ENCODE results near the gene IFIT2.

Gene IFIT2

DNA sequence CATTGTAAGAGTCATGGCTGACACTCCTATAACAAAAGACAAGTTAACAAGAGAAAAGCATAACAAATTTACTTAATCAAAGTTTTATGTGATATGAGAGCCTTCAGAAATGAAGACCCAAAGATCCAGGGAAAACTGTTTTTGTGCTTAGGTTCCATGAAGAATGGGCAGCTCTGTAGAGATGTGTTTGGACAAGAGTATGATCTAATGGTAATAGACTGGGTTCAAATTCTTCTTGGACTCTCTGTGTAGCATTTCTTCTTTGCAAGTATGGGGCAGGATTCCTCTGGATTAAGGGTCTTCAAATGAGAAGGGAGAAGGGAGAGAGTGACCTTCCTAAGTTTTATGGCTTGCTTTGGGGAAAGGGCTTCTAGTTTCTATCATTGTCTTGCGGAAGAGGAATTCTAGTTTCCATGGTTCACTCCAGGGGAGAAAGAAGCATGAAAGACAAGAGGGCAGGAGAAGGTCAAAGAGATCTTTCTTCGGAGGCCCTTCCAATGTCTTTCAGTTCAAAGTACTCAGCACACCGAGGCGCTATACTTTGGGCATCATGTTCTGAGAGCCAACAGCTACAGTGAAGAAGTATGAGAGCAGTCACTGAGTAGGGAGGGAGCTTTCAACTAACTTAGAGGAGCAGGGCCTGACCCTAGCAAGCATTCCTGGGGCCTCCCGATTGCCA is 41.4 kb downstream of the IFIT2 start:
- no peak for DNase-seq
- Histone ChIP-seq H3K27me3 (ENCODE audit: insufficient read depth, low read depth, severe bottlenecking) (no peaks in the 10 kb centered on the region), H3K36me3 (no peaks in the 10 kb centered on the region), H3K4me3 (ENCODE audit: low read depth, low read length) (no peak overlapping the region), H3K27ac (no peak overlapping the region), H3K9me3 (ENCODE audit: severe bottlenecking) (no peaks in the 10 kb centered on the region)
- no peak for TF ChIP-seq CTCF (IDR thresholded peaks at IDR 0.05; ENCODE audit: low read depth, low read length)

GRCh38 chr10:89344156-89344555 is 42.3 kb downstream of the IFIT2 start:
- Histone ChIP-seq H3K27me3 (ENCODE audit: insufficient read depth, low read depth, severe bottlenecking) (no peaks in the 10 kb centered on the region), H3K4me3 (ENCODE audit: low read depth, low read length) (no peak overlapping the region), H3K9me3 (ENCODE audit: severe bottlenecking) (no peaks in the 10 kb centered on the region), H3K36me3 (no peaks in the 10 kb centered on the region), H3K27ac (no peak overlapping the region)
- no peak for DNase-seq
- no peak for TF ChIP-seq CTCF (IDR thresholded peaks at IDR 0.05; ENCODE audit: low read depth, low read length)

- Histone ChIP-seq H3K4me3 (ENCODE audit: low read depth, low read length) (no peak overlapping the region), H3K27ac (no peak overlapping the region), H3K36me3 (no peaks in the 10 kb centered on the region), H3K9me3 (ENCODE audit: severe bottlenecking) (no peaks in the 10 kb centered on the region), H3K27me3 (ENCODE audit: insufficient read depth, low read depth, severe bottlenecking) (no peaks in the 10 kb centered on the region)
- DNase-seq = no peak
- no peak for TF ChIP-seq CTCF (IDR thresholded peaks at IDR 0.05; ENCODE audit: low read depth, low read length)
These were observed 43.6 kb downstream of the IFIT2 start for GRCh38 chr10:89345367-89346000.

GRCh38 chr10:89346405-89347254 is 44.8 kb downstream of the IFIT2 start:
- H3K9me3 ChIP-seq (ENCODE audit: severe bottlenecking) = no peaks in the 10 kb centered on the region
- H3K27ac ChIP-seq = no peak overlapping the region
- no peaks in the 10 kb centered on the region for H3K27me3 ChIP-seq (ENCODE audit: insufficient read depth, low read depth, severe bottlenecking)
- H3K36me3 ChIP-seq = no peaks in the 10 kb centered on the region
- no peak overlapping the region for H3K4me3 ChIP-seq (ENCODE audit: low read depth, low read length)
- no peak for TF ChIP-seq CTCF (IDR thresholded peaks at IDR 0.05; ENCODE audit: low read depth, low read length)
- DNase-seq = no peak

GRCh38 chr10:89347701-89348457 is 46.0 kb downstream of the IFIT2 start:
- Histone ChIP-seq H3K27me3 (ENCODE audit: insufficient read depth, low read depth, severe bottlenecking) (no peaks in the 10 kb centered on the region), H3K36me3 (no peaks in the 10 kb centered on the region), H3K4me3 (ENCODE audit: low read depth, low read length) (no peak overlapping the region), H3K27ac (no peak overlapping the region), H3K9me3 (ENCODE audit: severe bottlenecking) (no peaks in the 10 kb centered on the region)
- no peak for TF ChIP-seq CTCF (IDR thresholded peaks at IDR 0.05; ENCODE audit: low read depth, low read length)
- no peak for DNase-seq

All from WERI-Rb-1 (cell line).